Measurements from ENCODE around the gene AVEN.
"Not testable (repeated sequence)": the region's sequence is repeated elsewhere in the genome, so short reads cannot be mapped to it uniquely, and the experiment has no call there.

The AVEN gene, protein sequence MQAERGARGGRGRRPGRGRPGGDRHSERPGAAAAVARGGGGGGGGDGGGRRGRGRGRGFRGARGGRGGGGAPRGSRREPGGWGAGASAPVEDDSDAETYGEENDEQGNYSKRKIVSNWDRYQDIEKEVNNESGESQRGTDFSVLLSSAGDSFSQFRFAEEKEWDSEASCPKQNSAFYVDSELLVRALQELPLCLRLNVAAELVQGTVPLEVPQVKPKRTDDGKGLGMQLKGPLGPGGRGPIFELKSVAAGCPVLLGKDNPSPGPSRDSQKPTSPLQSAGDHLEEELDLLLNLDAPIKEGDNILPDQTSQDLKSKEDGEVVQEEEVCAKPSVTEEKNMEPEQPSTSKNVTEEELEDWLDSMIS
- long read RNA-seq, donor 1, transcript AVEN-201 (6 exons, 1,605 nt), result major isoform, 7 of 7 reads
- long read RNA-seq, donor 1, partial matches to known transcripts, result 0 of 7 reads
- long read RNA-seq, donor 1, other reads (novel, unspliced or antisense), result 0 of 7 reads
- long read RNA-seq, donor 2, transcript AVEN-201 (6 exons, 1,605 nt), result major isoform, 5 of 5 reads
- long read RNA-seq, donor 2, partial matches to known transcripts, result 0 of 5 reads
- long read RNA-seq, donor 2, other reads (novel, unspliced or antisense), result 0 of 5 reads
- long read RNA-seq, donor 3, partial matches to known transcripts, result 0 of 3 reads
- long read RNA-seq, donor 3, other reads (novel, unspliced or antisense), result 0 of 3 reads
- long read RNA-seq, donor 4, transcript AVEN-201 (6 exons, 1,605 nt), result major isoform, 5 of 5 reads
- long read RNA-seq, donor 4, partial matches to known transcripts, result 0 of 5 reads
- long read RNA-seq, donor 4, other reads (novel, unspliced or antisense), result 0 of 5 reads
- long read RNA-seq, donor 5, transcript AVEN-201 (6 exons, 1,605 nt), result major isoform, 6 of 6 reads
- long read RNA-seq, donor 5, partial matches to known transcripts, result 0 of 6 reads
- long read RNA-seq, donor 5, other reads (novel, unspliced or antisense), result 0 of 6 reads
- long read RNA-seq, donor 6, partial matches to known transcripts, result 0 of 4 reads
- long read RNA-seq, donor 6, other reads (novel, unspliced or antisense), result 0 of 4 reads
- long read RNA-seq, donor 7, result 0 reads
- long read RNA-seq, donor 8, partial matches to known transcripts, result 0 of 2 reads
- long read RNA-seq, donor 8, other reads (novel, unspliced or antisense), result 0 of 2 reads

- peak; percentile 29 for DNase-seq
These were observed at the start of gene AVEN for GRCh38 chr15:34038871-34039789. Gene AVEN (minus strand): TSS chr15:34039204. CDS start chr15:34039046, 158 bp downstream.

DNA sequence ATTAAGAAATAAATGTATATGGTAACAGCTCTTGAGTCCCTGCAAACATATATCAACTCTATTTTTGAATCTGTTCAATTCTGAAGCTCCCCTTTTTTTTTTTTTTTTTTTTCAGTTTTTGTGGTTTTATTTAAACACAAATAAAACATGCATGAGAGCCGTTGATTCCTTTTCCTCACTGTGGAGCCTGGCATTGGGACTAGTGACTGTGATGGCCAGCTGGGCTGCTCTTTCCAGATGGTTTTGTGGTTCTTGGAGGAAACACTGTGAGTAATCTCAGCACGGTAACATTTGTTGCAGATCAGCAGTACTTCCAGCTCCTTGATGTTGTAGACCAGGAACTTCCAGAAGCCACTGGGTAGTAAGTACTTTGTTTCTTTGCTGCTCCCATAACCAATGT lies 46.7 kb upstream of the AVEN start:
- no peak for DNase-seq

DNA sequence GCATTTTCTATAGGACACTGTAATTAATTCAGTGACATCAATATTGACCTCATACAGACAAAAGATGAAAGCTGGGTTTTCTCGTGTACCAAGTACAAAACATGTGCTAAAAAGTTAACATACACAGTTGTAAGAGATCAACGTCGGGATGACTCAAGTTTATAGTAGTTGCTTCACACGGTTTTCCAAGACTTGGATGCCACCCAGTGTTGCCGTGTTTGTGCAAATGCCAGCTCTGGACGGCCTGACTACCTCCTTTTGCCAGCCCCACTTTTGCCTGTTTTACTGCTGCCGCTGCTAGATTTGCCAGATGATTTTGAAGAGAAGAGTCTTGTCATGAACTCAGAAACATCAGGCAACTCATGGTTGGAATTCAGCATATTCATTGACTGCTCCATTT lies 45.1 kb upstream of the AVEN start:
- no peak for DNase-seq

DNA sequence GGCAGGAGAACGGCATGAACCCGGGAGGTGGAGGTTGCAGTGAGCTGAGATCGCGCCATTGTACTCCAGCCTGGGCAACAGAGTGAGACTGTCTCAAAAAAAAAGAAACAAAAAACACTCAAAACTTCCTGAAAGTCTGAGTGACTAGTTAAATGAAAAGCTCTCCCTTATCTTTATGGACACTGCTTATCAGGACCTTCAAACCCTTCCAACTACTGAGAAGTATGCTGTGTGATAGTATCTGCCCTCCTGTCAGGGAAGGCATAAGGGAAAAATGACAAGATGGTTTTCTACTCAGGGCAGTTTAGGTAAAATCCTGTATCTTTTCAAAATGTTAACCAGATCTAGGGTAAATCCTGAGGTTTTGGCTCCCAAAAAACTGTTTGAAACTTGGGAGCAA lies 40.9 kb upstream of the AVEN start:
- no peak for DNase-seq

DNA sequence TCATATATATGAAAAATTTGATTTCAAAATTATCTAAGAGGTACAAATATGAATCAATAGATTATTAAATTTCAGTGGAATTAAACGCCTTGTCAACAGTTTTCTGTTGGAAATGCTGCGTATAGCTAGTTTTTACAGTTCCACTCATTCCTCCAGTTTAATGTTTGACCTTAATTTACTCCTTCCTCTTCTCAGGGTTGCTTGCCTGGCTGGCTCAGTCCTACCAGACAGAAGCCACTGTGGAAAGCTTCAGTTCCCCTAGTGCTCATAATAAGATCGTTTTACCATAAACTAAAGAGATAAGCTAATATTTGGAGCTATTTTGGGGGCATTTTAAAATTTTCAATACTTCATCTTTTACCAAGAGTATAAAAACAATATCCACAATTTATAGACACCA lies 39.9 kb upstream of the AVEN start:
- DNase-seq, result no peak

DNA sequence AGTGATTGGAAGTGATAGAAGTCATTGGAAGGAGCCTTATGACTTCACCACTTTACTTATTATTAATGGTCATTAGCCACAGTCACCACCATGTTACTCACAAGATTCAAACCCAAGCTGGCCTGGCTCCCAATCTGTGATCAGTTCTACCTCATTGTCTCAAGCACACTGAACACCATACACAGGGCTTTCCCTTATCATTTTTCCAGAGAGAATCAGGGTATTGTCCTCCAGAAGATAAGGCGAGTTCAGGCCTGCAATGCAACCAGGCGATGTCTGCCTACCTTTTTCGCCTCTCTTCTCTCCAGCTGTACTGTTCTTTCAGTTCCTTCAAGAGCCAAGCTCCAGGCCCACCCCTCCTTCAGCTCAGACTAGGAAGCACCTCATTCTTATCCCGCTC lies 37.8 kb upstream of the AVEN start:
- DNase-seq, result no peak

- DNase-seq, result no peak
These were observed 31.0 kb upstream of the AVEN start for GRCh38 chr15:34070003-34070402.

GRCh38 chr15:34065941-34066340 lies 26.9 kb upstream of the AVEN start:
- DNase-seq, result no peak

GRCh38 chr15:34065261-34065660 lies 26.3 kb upstream of the AVEN start:
- no peak for DNase-seq

- no peak for DNase-seq
These were observed 25.4 kb upstream of the AVEN start for GRCh38 chr15:34064438-34064837.

- no peak for DNase-seq
These were observed 20.9 kb upstream of the AVEN start for GRCh38 chr15:34059946-34060345.

DNA sequence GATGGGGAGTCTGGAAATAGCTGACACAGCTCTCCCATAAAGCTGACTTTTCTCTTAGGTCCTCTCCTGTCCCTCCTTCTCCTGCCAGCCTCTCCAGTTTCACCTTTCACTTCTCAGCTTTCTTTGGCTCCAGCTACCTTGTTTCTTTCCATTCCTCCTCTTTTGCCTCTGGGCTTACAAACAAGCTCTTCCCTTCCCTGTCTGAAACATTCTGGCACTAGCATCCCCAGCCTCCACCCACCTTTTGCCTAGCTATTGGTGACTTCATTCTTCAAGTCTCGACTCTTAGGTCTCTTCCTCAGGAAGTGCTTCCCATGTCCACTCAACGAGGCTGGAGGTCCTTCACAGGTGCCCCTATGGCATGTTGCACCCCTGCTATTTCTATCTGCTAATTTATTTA lies 20.5 kb upstream of the AVEN start:
- DNase-seq, result no peak

- DNase-seq, result no peak
These were observed 17.9 kb upstream of the AVEN start for GRCh38 chr15:34056911-34057310.

GRCh38 chr15:34055868-34056595 lies 17.0 kb upstream of the AVEN start:
- no peak for DNase-seq

GRCh38 chr15:34054081-34054707 lies 15.2 kb upstream of the AVEN start:
- no peak for DNase-seq

GRCh38 chr15:34050385-34050784 lies 11.4 kb upstream of the AVEN start:
- DNase-seq, result not testable (repeated sequence)

DNA sequence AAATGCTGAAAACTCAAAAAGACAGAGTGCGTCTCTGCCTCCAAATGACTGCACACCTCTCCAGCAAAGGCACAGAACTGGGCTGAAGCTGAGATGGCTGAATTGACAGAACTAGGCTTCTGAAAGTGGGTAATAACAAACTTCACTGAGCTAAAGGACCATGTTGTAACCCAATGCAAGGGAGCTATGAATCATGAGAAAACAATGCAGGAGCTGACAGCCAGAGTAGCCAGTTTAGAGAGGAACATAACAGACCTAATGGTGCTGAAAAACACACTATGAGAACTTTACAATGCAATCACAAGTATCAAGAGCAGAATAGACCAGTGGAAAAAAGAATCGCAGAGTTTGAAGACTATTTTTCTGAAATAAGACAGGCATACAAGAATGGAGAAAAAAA lies 10.1 kb upstream of the AVEN start:
- DNase-seq, result no peak

- DNase-seq, result no peak
These were observed 9.1 kb upstream of the AVEN start for GRCh38 chr15:34047893-34048775.

DNA sequence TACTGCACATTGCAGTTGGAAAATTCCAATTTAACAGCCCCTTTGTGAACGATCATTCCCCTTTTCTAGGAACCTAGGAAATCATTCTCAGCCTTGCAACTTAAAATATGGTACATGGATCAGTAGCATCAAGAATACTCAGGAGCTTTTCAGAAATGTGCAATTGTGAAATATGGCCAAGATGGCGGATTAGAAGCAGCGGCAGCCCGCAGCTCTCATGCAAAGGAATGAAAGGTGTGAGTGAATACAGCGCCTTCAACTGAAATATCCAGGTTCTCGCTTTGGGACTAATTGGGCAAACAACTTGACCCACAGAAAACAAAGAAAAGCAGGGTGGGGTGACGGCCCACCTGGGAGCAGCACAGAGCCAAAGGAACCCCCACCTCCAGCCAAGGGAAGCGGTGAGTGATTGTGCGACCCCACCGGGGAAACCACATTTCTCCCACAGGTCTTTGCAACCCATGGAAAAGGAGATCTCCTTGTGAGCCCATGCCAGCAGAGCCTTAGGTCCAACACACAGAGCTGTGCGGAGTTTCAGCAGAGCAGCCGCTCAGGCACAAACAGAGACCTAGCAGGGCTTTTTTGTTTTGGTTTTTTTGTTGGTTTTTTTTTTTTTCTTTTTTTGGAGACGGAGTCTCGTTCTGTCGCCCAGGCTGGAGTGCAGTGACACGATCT lies 7.6 kb upstream of the AVEN start:
- no peak for DNase-seq

Measured in right kidney (tissue), 9 donors.